Upper lobe of left lung (tissue), 4 donors: ENCODE measurements around the gene MYO15B.

ENCODE experiments used
- CTCF ChIP-seq, 6 experiments: fragments of 450-650 bp in 4 of 6; fragments of 200-600 bp in 2 of 6; sonication (generic) in 2 of 6; IDR thresholded peaks; one replicate each; pipeline ENCODE4 v1.5.1; 2016 to 2019; ENCODE audit warnings: antibody characterized with exemption in 6 of 6
- POLR2AphosphoS5 ChIP-seq, 2 donors: sonication (generic); formaldehyde crosslinking; IDR thresholded peaks; one replicate each; pipeline ENCODE4 v1.5.1; 2017; ENCODE audit warnings: antibody characterized with exemption in 2 of 2

GRCh38 chr17:75570034-75570676 is 17.4 kb upstream of the MYO15B start:
- TF ChIP-seq POLR2AphosphoS5 (IDR thresholded peaks at IDR 0.05) (no peak), CTCF (IDR thresholded peaks at IDR 0.05) (no peak)
